ENCODE measurements around the gene C1GALT1. TPM values are rescaled to one million over a fixed set of nuclear protein-coding genes. Genes with fewer than 3 reads are reported as not detected.

The C1GALT1 gene
- total and polyA plus RNA-seq, 9 of the 15 experiments (the other 6 are each of a cell fraction or from before 2014, with no cell fraction given) = 5.0 to 33.2 (median 24.1) TPM

GRCh38 chr7:7239346-7239745 is 57.0 kb downstream of the C1GALT1 start:
- in situ Hi-C loops (cut with MboI) = no loop called here
- BruUV-seq (replicated peaks) = no TSS peak

More at GRCh38 chr7:7239346-7239745, 57.0 kb downstream of the C1GALT1 start:
- DNase-seq (ENCODE audit: extremely low read depth in 1 of 4, low spot score in 3 of 4) (no peak), FAIRE-seq (no peak), ATAC-seq (no peak)
- H3K4me3 ChIP-seq = no peak overlapping the region
- H2AFZ ChIP-seq (ENCODE audit: low read depth, low read length) = no peak overlapping the region
- intact Hi-C loops (cut with micrococcal nuclease) = no loop called here
- H3K27ac ChIP-seq (ENCODE audit: extremely low read depth, low read depth, low read length) = no peak overlapping the region
- no peaks in the 10 kb centered on the region for H4K20me1 ChIP-seq (replicated peaks; ENCODE audit: control insufficient read depth, insufficient read depth, low read length)
- no peaks in the 10 kb centered on the region for H3K4me1 ChIP-seq (replicated peaks in 1 of 2; ENCODE audit: control insufficient read depth in 2 of 2, insufficient read depth in 2 of 2, low read length in 2 of 2)
- H3K36me3 ChIP-seq (ENCODE audit: control insufficient read depth, insufficient read depth, low read length) = peaks cover 41% of the 10 kb centered on the region
- ChIA-PET POLR2A (no interaction called here), CTCF (ENCODE audit: low intra/inter-chr PET ratio) (no interaction called here)
- H3K27me3 ChIP-seq (ENCODE audit: control insufficient read depth in 2 of 2, insufficient read depth in 2 of 2, low read length in 2 of 2) = no peaks in the 10 kb centered on the region
- no peak overlapping the region for H3K9ac ChIP-seq (ENCODE audit: insufficient read depth in 1 of 2, low read depth in 2 of 2, low read length in 2 of 2)
- no peak for TF ChIP-seq ETS2 (tag; IDR thresholded peaks at IDR 0.05; ENCODE audit: borderline replicate concordance, poor library complexity, severe bottlenecking)
- TF ChIP-seq ZNF785 (CRISPR knock-in tag; IDR thresholded peaks at IDR 0.05) = no peak
- TF ChIP-seq SOX6 (IDR thresholded peaks at IDR 0.05) = no peak
- no peak for TF ChIP-seq ATF7 (IDR thresholded peaks at IDR 0.05)
- TF ChIP-seq VEZF1 (CRISPR knock-in tag; IDR thresholded peaks at IDR 0.05) = no peak
- no peak for TF ChIP-seq DDX20 (tag; IDR thresholded peaks at IDR 0.05; ENCODE audit: low read depth)
- no peak for TF ChIP-seq POLR2H (tag; IDR thresholded peaks at IDR 0.05; ENCODE audit: low read depth)
- TF ChIP-seq CEBPG (CRISPR knock-in tag; IDR thresholded peaks at IDR 0.05) = no peak
- no peak for TF ChIP-seq CEBPG (tag; conservative IDR thresholded peaks at IDR 0.05 in 1 of 2, IDR thresholded peaks at IDR 0.05 in 1 of 2)
- no peak for TF ChIP-seq HMG20A (CRISPR knock-in tag; conservative IDR thresholded peaks at IDR 0.05)
- TF ChIP-seq HSF4 (CRISPR knock-in tag; IDR thresholded peaks at IDR 0.05; ENCODE audit: borderline replicate concordance) = no peak
- TF ChIP-seq TSC22D4 (tag; IDR thresholded peaks at IDR 0.05) = no peak
- no peak for TF ChIP-seq STAT6 (CRISPR knock-in tag; IDR thresholded peaks at IDR 0.05)
- TF ChIP-seq POLR3A (IDR thresholded peaks at IDR 0.05; ENCODE audit: borderline replicate concordance, extremely low read depth, insufficient read depth, insufficient read length) = no peak
- TF ChIP-seq ZNF124 (CRISPR knock-in tag; IDR thresholded peaks at IDR 0.05) = no peak
- no peak for TF ChIP-seq MAFF (IDR thresholded peaks at IDR 0.05; ENCODE audit: low read length)
- no peak for TF ChIP-seq ZNF398 (CRISPR knock-in tag; IDR thresholded peaks at IDR 0.05)
- H3K79me2 ChIP-seq (ENCODE audit: control insufficient read depth, insufficient read depth, low read length) = no peaks in the 10 kb centered on the region
- WGBS (ENCODE audit: insufficient coverage, low coverage, missing lambda C conversion rate) = 100% methylated on average over 1 of the region's 1 CpG
- H3K9me3 ChIP-seq (replicated peaks; ENCODE audit: control insufficient read depth, insufficient read depth, low read depth, low read length) = no peaks in the 10 kb centered on the region
- H3K9me1 ChIP-seq (ENCODE audit: control insufficient read depth, insufficient read depth, low read length) = no peaks in the 10 kb centered on the region
- H3K4me2 ChIP-seq (ENCODE audit: insufficient read depth, low read length) = no peak overlapping the region

Measured in K562 (cell line).